ENCODE measurements around the gene TTC19.

The TTC19 gene, protein sequence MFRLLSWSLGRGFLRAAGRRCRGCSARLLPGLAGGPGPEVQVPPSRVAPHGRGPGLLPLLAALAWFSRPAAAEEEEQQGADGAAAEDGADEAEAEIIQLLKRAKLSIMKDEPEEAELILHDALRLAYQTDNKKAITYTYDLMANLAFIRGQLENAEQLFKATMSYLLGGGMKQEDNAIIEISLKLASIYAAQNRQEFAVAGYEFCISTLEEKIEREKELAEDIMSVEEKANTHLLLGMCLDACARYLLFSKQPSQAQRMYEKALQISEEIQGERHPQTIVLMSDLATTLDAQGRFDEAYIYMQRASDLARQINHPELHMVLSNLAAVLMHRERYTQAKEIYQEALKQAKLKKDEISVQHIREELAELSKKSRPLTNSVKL

DNA sequence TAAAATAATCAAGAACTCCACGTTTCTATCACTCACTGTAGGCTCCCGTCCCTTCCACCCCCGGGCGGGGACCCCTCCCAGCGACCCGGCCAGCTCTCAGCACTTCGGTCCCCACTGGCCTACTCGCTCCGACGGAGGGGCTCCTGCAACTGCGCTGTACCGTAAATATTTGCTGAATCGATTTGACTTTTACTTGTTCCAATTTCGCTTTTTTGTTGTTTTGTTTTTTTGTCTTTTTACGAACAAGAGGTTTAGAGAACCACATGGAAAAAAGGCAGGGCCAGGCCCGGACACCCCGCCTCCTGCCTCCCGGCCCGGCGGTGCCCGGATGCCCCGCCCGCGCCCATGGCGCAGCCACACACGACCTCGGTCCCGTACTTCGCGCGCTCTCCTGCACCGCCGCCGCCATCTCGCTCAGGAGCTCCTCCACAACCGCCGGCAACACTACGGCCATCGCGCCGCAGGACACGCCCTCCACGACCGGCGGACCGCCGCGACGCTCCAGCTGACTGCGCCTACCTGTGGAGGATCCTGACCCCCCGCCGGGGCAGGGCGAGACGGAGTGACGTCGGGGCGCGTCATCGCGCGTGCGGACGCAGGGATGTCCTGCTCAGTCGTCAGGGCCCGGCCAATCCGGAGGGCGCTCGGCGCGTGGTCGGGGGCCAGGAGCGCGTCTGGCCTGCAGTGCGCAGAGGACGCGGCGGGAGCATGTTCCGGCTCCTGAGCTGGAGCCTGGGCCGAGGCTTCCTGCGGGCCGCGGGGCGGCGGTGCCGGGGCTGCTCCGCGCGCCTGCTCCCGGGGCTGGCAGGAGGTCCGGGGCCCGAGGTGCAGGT is at the start of gene TTC19, which contains the start of gene ZSWIM7:
TSS of gene TTC19 (plus strand) at position 684 of the 833 bp plus-strand sequence. CDS start at position 709, 25 bp downstream.
TSS of gene ZSWIM7 (minus strand) at position 564 of the 833 bp plus-strand sequence. CDS start at position 454, 110 bp downstream.
- peak; percentile 78 for DNase-seq (ENCODE audit: extremely low read depth, low read depth)
- TF ChIP-seq, protein P1, sequence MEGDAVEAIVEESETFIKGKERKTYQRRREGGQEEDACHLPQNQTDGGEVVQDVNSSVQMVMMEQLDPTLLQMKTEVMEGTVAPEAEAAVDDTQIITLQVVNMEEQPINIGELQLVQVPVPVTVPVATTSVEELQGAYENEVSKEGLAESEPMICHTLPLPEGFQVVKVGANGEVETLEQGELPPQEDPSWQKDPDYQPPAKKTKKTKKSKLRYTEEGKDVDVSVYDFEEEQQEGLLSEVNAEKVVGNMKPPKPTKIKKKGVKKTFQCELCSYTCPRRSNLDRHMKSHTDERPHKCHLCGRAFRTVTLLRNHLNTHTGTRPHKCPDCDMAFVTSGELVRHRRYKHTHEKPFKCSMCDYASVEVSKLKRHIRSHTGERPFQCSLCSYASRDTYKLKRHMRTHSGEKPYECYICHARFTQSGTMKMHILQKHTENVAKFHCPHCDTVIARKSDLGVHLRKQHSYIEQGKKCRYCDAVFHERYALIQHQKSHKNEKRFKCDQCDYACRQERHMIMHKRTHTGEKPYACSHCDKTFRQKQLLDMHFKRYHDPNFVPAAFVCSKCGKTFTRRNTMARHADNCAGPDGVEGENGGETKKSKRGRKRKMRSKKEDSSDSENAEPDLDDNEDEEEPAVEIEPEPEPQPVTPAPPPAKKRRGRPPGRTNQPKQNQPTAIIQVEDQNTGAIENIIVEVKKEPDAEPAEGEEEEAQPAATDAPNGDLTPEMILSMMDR (IDR thresholded peaks at IDR 0.05; ENCODE audit: low read depth, low read length): no peak

DNA sequence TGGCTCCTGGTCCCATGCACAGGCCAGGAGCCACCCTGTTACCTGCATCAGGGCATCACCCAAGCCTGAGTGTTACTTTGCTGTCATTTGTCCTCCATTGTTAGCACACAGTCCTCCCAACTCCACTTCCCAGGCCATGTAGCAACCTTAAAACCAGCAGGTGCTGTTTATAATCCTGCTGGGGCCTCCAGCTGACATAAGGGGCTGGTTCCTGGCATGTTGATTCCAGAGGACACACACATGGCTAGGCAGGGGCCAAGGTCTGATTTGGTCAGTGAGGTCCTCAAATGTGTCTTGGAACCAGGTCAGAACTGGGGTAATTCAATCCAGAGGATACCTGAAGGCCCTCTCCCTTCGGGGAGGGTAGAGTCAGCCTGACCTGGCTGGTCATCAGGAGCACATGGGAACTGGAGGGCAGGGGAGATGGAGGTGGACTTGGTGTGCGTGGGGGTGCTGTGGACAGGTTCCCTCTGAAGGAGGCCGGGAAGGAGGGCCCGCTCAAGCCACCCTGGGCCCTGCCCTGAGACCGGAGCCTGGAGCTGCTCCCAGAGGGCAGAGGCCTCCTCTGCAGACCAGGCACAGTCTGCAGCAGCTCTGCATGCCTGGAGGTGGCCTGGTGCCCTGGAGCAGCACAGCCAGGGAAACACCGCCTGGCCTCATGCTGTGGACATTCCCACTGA is 48.1 kb upstream of the TTC19 start:
- no peak for DNase-seq (ENCODE audit: extremely low read depth, low read depth)
- TF ChIP-seq, protein P1 (IDR thresholded peaks at IDR 0.05; ENCODE audit: low read depth, low read length): no peak

DNA sequence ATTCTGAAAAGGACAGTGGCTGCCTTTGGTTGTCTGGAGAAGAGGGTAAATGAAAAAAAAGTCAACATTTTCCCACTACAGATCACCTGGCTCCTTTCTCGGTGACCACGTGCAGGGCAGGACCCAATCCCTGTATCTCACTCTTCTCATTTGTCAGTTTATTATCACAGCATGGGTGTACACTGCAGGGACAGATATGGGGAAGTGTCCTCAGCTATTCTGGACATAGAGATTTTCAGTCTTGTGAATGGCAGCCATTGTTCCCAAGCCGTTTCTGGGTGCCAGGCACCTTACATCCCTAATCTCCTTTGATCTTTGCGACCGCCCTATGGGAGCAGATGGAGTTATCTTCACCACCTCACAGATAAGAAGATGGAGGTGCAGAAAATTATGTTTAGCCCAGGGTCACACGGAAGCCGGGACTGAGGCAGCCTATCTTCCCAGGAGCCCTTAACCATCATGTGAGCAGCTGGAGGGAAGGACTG is 47.5 kb upstream of the TTC19 start:
- DNase-seq (ENCODE audit: extremely low read depth, low read depth): no peak
- TF ChIP-seq, protein P1 (IDR thresholded peaks at IDR 0.05; ENCODE audit: low read depth, low read length): no peak

DNA sequence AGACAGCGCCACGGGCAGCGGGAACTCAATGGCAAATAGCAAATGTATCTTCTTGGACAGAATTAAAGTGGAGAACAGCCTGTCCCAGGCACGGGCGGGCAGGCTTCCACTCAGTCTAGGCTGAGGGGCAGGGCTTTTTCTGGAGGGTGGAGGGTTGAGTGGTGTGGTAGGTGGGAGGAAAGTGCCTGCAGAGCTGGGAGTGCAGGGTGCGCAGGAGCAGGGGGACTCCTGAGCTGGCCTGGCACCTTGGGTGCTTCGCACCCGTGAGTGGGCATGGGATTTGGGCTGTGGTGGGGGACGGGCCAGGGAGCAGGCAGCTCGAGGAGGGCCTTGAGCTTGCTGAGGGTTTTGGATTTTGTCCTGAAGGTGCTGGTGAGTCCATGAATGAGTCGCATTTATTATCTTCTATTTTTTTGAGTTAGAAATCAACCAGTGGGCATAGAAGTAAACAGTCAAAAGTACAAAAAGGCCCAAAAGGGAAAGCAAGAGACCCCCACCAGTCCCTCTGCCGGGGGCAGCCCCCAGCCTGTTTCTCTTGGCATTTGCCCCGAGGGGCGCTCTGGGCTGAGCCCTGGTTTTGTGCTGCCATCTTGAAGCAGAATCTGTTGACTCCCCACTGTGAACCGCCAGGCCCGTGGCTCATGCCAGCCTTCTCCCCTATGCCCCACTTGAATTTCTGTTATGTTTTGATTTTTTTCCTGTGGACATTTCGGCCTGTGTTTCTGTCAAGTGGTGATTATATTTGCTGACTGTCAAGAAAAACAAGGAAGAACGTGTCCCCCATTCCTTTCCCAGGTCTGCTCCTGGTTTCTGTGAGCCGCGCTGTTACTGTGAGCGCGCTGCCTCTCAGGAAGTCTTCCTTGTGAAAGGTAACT is 46.5 kb upstream of the TTC19 start:
- DNase-seq (ENCODE audit: extremely low read depth, low read depth): no peak
- TF ChIP-seq, protein P1 (IDR thresholded peaks at IDR 0.05; ENCODE audit: low read depth, low read length): no peak

DNA sequence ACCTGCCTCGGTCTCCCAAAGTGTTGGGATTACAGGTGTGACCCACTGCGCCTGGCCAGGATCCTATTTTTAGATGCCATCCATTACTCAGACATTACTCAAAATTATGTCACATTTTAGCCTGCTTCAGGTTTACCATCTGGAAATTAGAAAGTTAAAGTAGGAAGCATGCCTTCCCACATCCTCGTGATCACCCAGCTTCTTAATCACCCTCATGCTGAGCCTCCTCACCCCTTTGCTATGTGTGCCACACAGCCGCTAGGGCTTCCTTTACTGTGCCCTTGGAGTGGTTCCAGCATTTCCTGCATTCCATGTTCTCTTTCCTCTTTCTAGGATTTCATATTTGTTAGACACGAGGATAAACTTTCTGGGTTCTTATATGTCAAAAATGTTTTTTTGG is 45.4 kb upstream of the TTC19 start:
- DNase-seq (ENCODE audit: extremely low read depth, low read depth): peak; percentile 24
- TF ChIP-seq, protein P1 (IDR thresholded peaks at IDR 0.05; ENCODE audit: low read depth, low read length): no peak

DNA sequence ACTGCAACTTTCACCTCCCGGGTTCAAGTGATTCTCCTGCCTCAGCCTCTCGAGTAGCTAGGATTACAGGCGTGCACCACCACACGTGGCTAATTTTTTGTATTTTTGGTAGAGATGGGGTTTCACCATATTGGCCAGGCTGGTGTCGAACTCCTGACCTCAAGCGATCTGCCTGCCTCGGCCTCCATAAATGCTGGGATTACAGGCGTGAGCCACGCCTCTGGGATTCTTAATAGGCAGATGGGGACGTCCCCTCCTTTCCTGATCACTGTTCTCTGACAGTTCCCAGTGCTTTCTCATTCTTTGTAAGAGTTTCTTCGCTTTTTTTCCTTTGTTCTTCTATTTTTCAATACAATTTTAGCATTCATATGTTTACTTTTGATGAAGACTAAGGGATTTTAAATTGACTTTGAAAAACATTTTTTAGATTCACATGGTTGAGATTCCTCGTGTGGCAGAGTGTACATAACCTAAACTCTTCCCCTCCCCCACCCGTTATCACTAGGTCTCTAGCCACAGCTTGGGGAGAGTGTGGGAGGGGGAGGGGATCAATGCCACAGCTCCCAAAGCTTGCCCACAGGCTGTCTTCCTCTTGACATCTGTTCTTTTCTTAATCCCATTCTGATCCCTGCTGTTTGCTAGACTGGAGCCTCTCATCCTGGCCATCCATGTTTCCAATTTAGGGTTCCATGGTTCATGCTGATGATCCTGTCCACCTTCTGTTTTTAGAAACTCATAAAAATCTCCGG is 43.7 kb upstream of the TTC19 start:
- no peak for DNase-seq (ENCODE audit: extremely low read depth, low read depth)
- TF ChIP-seq, protein P1 (IDR thresholded peaks at IDR 0.05; ENCODE audit: low read depth, low read length): no peak

All from AG09319 (cell line).